Measurements from ENCODE around the gene CAPN10.

Gene CAPN10

DNA sequence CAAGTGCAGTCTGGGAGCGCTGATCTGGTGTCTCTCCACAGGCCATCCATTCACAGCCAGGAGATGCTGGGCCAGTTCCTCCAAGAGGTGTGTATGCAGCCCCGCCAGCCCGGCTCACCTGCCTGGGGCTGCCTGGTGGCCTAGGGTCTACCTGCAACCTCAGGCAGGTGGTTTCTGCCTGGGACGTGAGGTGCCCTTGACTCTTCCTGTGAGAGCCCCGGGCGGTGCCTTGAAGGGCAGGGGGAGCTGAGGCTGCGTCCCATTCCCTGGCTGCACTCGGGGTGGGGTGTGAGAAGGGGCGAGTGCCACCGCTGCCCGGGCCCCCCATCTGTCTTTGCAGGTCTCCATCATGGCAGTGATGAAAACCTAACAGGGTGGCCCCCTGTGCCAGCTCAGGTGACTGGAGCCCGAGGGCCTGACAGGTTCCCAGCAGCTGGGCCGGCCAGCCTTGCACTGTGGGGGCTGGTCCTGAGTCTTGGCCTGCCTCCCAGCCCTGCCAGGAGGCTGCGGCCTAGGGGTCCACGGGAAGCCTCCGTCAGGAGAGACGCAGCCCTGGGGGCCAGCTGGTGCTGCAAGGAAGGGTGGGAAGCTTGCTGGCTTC, 11.9 kb downstream of the CAPN10 start:
- no peak for DNase-seq (ENCODE audit: low read depth, low spot score)
- TF ChIP-seq, protein P1, sequence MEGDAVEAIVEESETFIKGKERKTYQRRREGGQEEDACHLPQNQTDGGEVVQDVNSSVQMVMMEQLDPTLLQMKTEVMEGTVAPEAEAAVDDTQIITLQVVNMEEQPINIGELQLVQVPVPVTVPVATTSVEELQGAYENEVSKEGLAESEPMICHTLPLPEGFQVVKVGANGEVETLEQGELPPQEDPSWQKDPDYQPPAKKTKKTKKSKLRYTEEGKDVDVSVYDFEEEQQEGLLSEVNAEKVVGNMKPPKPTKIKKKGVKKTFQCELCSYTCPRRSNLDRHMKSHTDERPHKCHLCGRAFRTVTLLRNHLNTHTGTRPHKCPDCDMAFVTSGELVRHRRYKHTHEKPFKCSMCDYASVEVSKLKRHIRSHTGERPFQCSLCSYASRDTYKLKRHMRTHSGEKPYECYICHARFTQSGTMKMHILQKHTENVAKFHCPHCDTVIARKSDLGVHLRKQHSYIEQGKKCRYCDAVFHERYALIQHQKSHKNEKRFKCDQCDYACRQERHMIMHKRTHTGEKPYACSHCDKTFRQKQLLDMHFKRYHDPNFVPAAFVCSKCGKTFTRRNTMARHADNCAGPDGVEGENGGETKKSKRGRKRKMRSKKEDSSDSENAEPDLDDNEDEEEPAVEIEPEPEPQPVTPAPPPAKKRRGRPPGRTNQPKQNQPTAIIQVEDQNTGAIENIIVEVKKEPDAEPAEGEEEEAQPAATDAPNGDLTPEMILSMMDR (IDR thresholded peaks at IDR 0.05; ENCODE audit: low read depth, low read length), result no peak
- in situ Hi-C loops (cut with HindIII; ENCODE audit: low sequenced_read_pairs), result no loop called here
- H3K4me3 ChIP-seq (ENCODE audit: low read depth, low read length), result no peak overlapping the region

DNA sequence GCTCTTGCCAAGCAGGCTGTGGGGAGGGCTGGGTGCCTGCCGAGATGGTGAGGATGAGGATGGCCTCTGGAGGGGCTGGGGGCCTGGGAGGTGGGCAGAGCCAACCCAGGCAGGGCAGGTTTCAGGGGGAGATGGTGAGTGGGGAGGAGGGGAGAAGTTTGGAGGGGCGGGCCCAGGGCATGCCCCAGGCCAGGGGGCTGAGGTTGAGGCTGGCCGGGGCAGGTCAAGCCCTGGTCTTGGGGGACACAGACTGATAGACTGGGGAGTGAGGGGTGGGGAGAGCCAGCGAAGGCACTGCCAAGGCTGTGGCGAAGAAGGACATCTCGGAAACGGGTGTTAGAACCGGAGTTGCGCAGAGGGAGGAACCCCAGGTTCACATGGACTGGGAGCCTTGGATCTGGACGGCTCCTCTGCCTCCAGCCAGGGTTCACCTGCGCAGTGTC, 12.6 kb downstream of the CAPN10 start:
- TF ChIP-seq, protein P1 (IDR thresholded peaks at IDR 0.05; ENCODE audit: low read depth, low read length), result no peak
- H3K4me3 ChIP-seq (ENCODE audit: low read depth, low read length), result no peak overlapping the region
- in situ Hi-C loops (cut with HindIII; ENCODE audit: low sequenced_read_pairs), result no loop called here
- no peak for DNase-seq (ENCODE audit: low read depth, low spot score)

DNA sequence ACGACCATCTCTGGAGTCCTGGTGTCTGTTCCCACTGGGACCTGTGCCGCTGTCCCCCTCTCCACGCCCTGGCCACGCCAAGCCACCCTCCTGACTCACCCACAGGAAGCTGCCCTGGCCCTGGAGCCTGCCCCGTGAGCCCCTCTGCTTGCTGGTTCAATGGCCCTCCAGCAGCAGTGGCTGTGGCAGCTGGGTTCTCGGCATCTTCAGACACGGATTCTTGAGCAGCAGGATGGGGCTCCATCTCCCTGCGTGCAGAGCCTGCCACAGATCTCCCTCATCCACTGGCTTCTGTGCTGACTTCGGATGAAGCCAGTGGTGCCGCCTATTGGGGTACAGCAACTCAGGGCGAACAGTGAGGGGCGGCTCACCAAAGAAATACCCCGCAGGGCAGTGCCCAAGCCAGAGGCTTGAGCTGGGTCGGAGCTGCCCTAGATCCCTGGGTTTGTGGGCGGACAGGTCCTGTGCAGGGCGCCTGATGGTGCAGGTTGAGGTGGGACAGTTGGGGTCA, 14.0 kb downstream of the CAPN10 start:
- no peak overlapping the region for H3K4me3 ChIP-seq (ENCODE audit: low read depth, low read length)
- TF ChIP-seq, protein P1 (IDR thresholded peaks at IDR 0.05; ENCODE audit: low read depth, low read length), result no peak
- in situ Hi-C loops (cut with HindIII; ENCODE audit: low sequenced_read_pairs), result no loop called here
- DNase-seq (ENCODE audit: low read depth, low spot score), result no peak

DNA sequence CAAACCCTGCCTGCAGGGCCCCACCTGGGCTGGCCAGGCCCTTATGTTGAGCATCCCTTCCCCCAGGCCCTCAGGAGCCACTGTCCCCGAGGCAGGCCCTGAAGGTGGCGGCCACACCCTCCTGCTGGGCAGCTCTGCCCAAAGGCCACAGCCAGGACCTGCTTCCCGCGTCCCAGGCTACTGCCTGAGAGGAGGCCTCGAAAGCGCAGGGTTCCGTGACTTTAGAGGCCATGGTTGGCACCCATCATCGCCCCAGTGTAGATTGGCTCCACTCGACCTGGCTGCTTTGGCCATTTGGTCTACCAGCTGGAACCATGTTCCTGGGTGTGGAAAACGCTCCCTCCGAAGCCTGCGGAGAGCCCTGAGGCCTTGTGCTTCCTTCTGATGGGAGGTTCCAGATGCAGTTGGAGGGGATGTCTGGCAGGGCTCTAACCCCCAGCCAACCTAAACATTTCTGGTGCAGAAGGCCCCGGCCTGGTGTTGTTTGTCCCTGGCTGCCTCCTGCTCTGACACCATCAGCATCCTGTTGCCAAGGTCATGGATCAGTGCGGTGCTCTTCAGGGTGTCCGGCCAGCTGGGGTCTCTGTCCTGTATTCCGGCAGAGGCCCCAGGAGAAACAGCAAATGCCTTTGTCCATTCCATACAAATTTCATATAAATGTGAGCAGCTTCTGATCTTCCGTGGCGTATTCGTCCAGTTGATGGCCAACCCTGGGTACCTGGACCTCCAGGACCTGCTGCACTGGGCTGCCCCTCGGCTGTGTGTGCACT, 14.7 kb downstream of the CAPN10 start:
- no peak for DNase-seq (ENCODE audit: low read depth, low spot score)
- TF ChIP-seq, protein P1 (IDR thresholded peaks at IDR 0.05; ENCODE audit: low read depth, low read length), result no peak
- no peak overlapping the region for H3K4me3 ChIP-seq (ENCODE audit: low read depth, low read length)
- in situ Hi-C loops (cut with HindIII; ENCODE audit: low sequenced_read_pairs), result no loop called here

DNA sequence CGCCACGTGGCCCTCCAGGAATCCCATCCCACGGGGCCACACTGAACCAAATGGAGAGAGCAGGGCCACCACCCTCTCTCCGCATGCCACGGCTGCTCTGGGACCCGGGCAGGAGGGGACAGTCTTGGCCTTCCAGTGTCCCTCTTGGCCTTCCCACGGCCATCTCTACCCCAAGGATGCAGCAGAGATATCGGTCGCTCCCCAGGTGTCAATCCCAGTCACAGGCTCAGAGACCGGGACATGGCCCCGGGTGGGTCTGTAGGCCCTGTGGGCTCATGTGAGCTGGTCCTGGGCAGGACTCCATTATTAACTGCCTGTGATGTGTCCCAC, 15.3 kb downstream of the CAPN10 start:
- H3K4me3 ChIP-seq (ENCODE audit: low read depth, low read length), result no peak overlapping the region
- TF ChIP-seq, protein P1 (IDR thresholded peaks at IDR 0.05; ENCODE audit: low read depth, low read length), result no peak
- DNase-seq (ENCODE audit: low read depth, low spot score), result no peak
- in situ Hi-C loops (cut with HindIII; ENCODE audit: low sequenced_read_pairs), result no loop called here

DNA sequence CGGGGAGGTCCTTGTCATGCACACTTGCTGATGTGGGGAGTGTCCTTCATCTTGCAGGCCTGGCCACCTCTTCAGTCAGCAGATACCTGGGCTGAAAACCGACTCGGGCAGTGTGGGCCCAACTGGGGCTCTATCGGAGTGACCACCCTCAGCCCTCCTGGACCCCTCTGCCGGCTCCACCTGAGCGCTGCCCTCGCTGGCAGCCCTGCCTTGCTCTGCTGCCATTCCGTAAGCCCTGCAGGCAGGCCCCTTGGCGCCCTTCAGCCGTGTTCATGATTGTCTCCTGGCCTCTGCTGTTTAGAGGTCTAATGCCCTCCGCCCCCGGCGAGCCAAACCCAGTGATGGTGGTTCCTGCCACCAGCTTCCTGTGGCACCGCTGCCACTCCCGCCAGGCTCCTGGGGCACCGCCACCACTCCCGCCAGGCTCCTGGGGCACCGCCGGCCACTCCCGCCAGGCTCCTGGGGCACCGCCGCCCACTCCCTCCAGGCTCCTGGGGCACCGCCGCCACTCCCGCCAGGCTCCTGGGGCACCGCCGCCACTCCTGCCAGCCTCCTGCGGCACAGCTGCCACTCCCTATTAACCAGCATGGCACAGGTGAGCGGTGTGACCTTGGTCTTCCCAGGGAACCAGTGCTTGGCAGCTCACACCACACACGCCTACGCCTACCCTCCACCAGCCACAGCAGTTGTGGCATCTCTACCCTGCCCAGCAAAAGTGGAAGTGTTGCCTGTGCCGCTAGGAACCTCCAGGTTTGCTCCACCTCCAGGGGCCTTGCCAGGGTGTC, 15.9 kb downstream of the CAPN10 start:
- DNase-seq (ENCODE audit: low read depth, low spot score), result no peak
- TF ChIP-seq, protein P1 (IDR thresholded peaks at IDR 0.05; ENCODE audit: low read depth, low read length), result no peak
- in situ Hi-C loops (cut with HindIII; ENCODE audit: low sequenced_read_pairs), result no loop called here
- H3K4me3 ChIP-seq (ENCODE audit: low read depth, low read length), result no peak overlapping the region

Measured in astrocyte of the spinal cord (primary cell).